GM21515 (cell line): ENCODE results near the gene SCN3A.

Source experiments
- ATAC-seq: cut with Tn5 transposase; IDR thresholded peaks from one replicate; pipeline ENCODE4 v1.9.1; 2021; ENCODE audit not compliant: unreplicated experiment

Gene SCN3A

DNA sequence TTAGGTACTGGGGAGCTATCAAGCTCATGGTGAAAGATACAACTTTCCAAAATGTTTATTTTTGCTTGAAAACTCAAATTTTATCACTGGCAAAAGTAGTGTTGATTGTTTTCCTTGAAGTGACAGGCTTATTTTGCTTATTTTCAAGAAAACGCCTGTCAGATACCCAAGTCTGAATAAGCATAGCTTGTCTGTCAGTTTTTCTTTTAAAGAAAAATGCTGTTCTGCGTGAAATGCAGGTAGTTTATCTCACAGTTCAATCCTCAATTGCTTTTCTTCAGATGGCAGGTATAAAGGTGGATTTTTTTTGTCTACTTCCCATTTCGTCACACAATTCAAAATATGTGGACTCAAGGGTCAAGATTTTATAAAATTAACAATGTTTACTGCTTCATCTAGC is 145.9 kb downstream of the SCN3A start:
- no peak for ATAC-seq

DNA sequence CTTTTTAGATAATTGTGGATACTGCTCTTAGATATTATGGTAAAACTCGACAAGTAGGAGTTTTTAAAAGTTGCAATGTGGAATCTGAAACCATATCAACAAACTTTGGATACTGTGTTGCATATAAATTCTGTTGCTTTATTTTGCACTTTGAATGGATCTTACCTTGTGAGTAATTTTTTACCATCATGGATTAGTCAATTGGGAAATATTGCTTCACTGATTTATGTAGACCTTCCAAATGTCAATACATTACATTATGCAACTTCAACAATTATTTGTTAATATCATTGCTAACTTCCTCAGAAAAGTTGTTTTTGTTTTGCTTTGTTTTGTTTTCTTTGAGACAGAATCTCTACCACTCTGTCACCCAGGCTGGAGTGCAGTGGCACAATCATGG is 146.5 kb downstream of the SCN3A start:
- ATAC-seq = no peak

DNA sequence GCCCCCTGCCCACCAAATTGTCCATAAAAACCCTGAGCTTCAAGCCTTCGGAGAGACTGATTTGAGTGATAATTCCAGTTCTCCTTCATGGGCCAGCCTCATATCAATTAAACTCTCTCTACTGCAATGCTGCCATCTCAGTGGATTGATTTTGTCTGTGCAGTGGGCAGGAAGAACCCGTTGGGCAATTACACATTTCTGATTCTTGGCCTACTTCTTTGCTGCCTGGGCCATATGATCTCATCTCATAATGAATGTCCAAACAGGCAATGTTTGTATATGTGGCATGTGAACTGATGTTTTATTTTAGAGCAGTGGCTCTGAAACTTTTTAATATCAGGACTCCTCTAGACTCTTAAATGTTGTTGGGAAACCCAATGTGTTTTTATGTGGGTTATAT is 147.3 kb downstream of the SCN3A start:
- ATAC-seq = no peak

DNA sequence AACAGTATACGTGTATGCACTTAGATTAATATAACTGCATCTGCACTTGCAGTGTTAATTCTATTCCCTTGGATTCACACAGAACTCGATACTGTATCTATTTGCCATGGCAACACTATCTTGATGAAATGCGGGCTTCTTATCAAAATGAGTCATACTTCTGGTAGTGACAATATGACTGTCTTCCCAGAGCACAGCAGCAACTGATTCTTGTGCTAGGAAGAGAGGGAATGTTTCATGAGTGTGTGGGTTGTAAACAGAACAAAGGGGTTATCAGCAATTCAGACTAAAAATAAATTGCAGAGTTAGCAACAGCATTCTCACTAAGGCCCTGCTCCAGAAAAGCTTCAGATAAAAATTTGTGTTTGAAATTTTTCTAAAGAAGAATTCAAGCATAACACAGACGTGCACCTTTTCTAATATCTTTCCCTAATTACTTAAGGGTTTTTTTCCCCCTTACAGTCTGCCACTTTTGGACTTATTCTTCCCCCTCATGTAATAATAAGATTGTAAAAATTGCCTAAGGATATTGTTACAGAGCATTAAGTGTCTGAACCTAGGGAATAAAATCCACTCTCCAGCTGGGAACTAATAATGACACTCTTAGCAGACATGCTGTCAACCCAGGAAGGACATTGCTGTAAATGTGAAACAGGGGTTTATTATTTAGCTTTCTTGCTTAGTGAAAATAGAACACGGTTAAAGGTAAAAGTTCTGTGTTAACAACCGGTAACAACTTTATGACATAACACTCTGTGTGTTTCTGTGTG is 148.6 kb downstream of the SCN3A start:
- no peak for ATAC-seq

DNA sequence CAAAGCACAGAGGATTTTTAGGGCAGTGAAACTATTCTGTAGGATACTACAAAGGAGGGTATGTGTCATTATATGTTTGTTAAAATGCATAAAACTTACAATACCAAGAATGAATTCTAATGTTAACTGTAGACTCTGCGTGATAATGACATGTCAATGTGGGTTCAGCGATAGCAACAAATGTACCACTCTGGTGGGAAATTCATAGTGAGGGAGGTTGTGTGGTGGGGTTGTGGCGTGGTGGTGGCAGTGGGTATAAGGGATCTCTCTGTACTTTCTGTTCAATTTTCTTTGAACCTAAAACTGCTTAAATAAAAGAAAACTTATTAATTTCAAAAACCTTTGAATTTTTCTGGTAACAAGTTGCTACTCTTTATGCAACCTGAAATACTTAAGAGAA is 149.2 kb downstream of the SCN3A start:
- no peak for ATAC-seq

DNA sequence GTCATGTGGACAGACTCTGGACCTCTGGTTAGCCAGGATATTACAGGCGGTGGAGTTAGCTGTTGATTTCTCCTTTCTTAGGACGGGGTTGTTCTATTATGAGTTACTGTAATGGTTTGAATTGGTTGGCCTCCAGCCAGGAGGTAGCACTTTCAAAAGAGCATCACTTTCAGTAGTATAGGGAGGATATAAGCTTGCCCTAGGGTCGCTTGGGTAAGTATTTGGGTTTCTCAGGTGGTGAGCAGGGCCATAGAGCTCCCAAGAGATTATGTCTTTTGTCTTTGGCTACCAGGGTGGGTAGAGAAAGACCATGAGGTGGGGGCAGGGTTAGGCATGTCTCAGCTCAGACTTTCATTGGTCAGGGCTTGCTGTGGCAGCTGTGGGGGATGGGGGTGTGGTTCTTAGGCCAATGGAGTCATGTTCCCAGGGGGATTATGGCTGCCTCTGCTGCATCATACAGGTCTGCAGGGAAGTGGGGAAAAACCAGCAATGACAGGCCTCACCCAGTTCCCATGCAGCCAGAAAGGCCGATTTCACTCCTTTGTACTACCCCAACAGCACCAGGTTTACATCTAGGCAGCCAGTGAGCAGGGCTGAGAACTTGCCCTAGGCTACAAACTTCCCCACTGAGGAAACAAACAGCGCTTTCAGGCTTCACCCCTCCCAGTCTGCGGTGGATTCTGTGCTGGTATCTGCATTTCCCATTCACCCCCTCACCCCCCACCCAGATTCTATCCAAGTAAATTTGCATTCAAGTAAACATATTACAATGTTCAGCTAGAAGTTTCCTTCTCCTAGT is 159.1 kb downstream of the SCN3A start:
- ATAC-seq = no peak
